Glutamatergic neuron (in vitro differentiated cells): Measurements from ENCODE around the gene ELANE. TPM values are rescaled to one million over a fixed set of nuclear protein-coding genes. Genes with fewer than 3 reads are reported as not detected.

Source experiments
- DNase-seq: peaks from one replicate; pipeline ENCODE4 v3.0.0; 2022
- H3K27ac Mint-ChIP-seq: one replicate; pipeline ENCODE4 v1.8.0; 2020; ENCODE audit warnings: mild to moderate bottlenecking, mixed read lengths, inconsistent platforms; ENCODE audit not compliant: unreplicated experiment
- H3K27me3 Mint-ChIP-seq: one replicate; pipeline ENCODE4 v1.8.0; 2020; ENCODE audit warnings: mild to moderate bottlenecking, moderate library complexity, mixed read lengths, inconsistent platforms; ENCODE audit not compliant: unreplicated experiment
- H3K36me3 Mint-ChIP-seq: one replicate; pipeline ENCODE4 v1.8.0; 2020; ENCODE audit warnings: mild to moderate bottlenecking, mixed read lengths, inconsistent platforms; ENCODE audit not compliant: unreplicated experiment
- H3K4me1 Mint-ChIP-seq: one replicate; pipeline ENCODE4 v1.8.0; 2020; ENCODE audit warnings: mild to moderate bottlenecking, low read depth, mixed read lengths, inconsistent platforms; ENCODE audit not compliant: unreplicated experiment
- H3K4me3 Mint-ChIP-seq: one replicate; pipeline ENCODE4 v1.8.0; 2020; ENCODE audit warnings: mild to moderate bottlenecking, mixed read lengths, inconsistent platforms; ENCODE audit not compliant: unreplicated experiment
- H3K9me3 Mint-ChIP-seq: one replicate; pipeline ENCODE4 v1.8.0; 2020; ENCODE audit warnings: mild to moderate bottlenecking, moderate library complexity, mixed read lengths, inconsistent platforms; ENCODE audit not compliant: unreplicated experiment
- microRNA-seq: library from miRNA; unstranded; fragments of <30 nt; microRNA quantifications from one replicate; pipeline ENCODE4, GENCODE V29; 2020; ENCODE audit not compliant: unreplicated experiment
- total RNA-seq: library from RNA; stranded (reverse); fragmentation: NEBNext Ultra II Directional; extraction: Animal tissue kit (Norgen Biotek cat#: 25700); gene quantifications from one replicate; pipeline ENCODE4 v1.2.1, GENCODE V29; 2021; ENCODE audit not compliant: unreplicated experiment
- TF ChIP-seq, protein P1 (sequence below): fragments of 200-600 bp; sonication (generic); IDR thresholded peaks from one replicate; pipeline ENCODE4 v1.5.0; 2021; ENCODE audit not compliant: partially characterized antibody, unreplicated experiment

Gene ELANE
- total RNA-seq, 1 donor from 2014 or later, result not detected

DNA sequence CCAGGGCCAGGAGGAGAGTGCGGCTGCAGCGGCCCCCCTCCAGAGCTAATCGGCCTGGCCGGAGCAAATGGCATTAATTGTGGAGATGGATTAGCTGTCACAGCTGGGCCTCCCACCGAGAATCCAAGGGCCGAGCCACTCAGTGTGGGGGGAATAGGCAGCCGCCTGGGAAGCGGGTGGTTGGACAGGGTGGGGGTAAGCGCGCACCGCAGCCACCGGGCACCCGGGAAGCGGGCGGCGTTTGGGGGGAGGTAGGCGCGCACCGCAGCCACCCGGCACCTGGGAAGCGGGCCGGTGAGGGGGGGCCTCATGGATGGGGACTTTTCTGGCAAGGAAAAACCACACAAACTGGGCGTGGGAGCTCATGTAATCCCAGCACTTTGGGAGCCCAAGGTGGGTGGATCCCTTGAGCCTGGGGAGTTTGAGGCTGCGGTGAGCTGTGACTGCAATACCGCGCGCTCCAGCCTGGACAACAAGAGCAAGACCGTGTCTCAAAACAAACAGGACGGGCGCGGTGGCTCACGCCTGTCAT lies 51.2 kb downstream of the ELANE start:
- H3K36me3 Mint-ChIP-seq, result no peaks in the 10 kb centered on the region
- peaks cover 12% of the 10 kb centered on the region for H3K4me1 Mint-ChIP-seq
- peak; percentile 77 for DNase-seq
- H3K4me3 Mint-ChIP-seq, result peak overlapping the region; percentile 63
- H3K9me3 Mint-ChIP-seq, result peaks cover 4% of the 10 kb centered on the region
- peaks cover 4% of the 10 kb centered on the region for H3K27me3 Mint-ChIP-seq
- TF ChIP-seq, protein P1, sequence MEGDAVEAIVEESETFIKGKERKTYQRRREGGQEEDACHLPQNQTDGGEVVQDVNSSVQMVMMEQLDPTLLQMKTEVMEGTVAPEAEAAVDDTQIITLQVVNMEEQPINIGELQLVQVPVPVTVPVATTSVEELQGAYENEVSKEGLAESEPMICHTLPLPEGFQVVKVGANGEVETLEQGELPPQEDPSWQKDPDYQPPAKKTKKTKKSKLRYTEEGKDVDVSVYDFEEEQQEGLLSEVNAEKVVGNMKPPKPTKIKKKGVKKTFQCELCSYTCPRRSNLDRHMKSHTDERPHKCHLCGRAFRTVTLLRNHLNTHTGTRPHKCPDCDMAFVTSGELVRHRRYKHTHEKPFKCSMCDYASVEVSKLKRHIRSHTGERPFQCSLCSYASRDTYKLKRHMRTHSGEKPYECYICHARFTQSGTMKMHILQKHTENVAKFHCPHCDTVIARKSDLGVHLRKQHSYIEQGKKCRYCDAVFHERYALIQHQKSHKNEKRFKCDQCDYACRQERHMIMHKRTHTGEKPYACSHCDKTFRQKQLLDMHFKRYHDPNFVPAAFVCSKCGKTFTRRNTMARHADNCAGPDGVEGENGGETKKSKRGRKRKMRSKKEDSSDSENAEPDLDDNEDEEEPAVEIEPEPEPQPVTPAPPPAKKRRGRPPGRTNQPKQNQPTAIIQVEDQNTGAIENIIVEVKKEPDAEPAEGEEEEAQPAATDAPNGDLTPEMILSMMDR, result no peak
- peak overlapping the region; percentile 94 for H3K27ac Mint-ChIP-seq

GRCh38 chr19:904545-904944 lies 52.4 kb downstream of the ELANE start:
- Mint-ChIP-seq H3K9me3 (peaks cover 4% of the 10 kb centered on the region), H3K27me3 (peaks cover 3% of the 10 kb centered on the region), H3K36me3 (no peaks in the 10 kb centered on the region), H3K27ac (peak overlapping the region; percentile 94), H3K4me1 (peaks cover 9% of the 10 kb centered on the region), H3K4me3 (peak overlapping the region; percentile 52)
- no peak for DNase-seq
- TF ChIP-seq, protein P1, result no peak

Small RNA genes lying within 50 kb of the gene (microRNA-seq; reads per million reads assigned to microRNA genes)
- gene MIR3187 (171 reads per million, percentile 79 among the genes with 10 or more reads in this experiment), gene MIR4745 (111 reads per million, percentile 74 among the genes with 10 or more reads in this experiment)

Other genes with a start within 250 kb of the ELANE start
- gene POLRMT, start 218.8 kb upstream of the ELANE start, total RNA-seq, result 79.9 TPM
- gene FGF22, start 212.4 kb upstream of the ELANE start, total RNA-seq, result 1.5 TPM
- 51.7 TPM for gene RNF126, start 189.1 kb upstream of the ELANE start, total RNA-seq
- gene FSTL3, start 175.9 kb upstream of the ELANE start, total RNA-seq, result 10.7 TPM
- 0.78 TPM for gene PRSS57, start 156.9 kb upstream of the ELANE start, total RNA-seq
- 349 TPM for gene PALM, start 143.4 kb upstream of the ELANE start, total RNA-seq
- 1.1 TPM for gene MISP, start 101.2 kb upstream of the ELANE start, total RNA-seq
- 244 TPM for gene PTBP1, start 54.9 kb upstream of the ELANE start, total RNA-seq
- gene PLPPR3, start 30.3 kb upstream of the ELANE start, total RNA-seq, result 392 TPM
- 2.2 TPM for gene AZU1, start 24.5 kb upstream of the ELANE start, total RNA-seq
- not detected for gene PRTN3, start 11.3 kb upstream of the ELANE start, total RNA-seq
- not detected for gene CFD, start 7.4 kb downstream of the ELANE start, total RNA-seq
- 65.0 TPM for gene MED16, start 40.9 kb downstream of the ELANE start, total RNA-seq
- gene RNU6-9, start 41.2 kb downstream of the ELANE start, total RNA-seq, result not detected
- 61.9 TPM for gene R3HDM4, start 60.9 kb downstream of the ELANE start, total RNA-seq
- not detected for gene KISS1R, start 65.0 kb downstream of the ELANE start, total RNA-seq
- gene ARID3A, start 73.7 kb downstream of the ELANE start, total RNA-seq, result 148 TPM
- 52.1 TPM for gene WDR18, start 132.0 kb downstream of the ELANE start, total RNA-seq
- 0.93 TPM for gene GRIN3B, start 148.1 kb downstream of the ELANE start, total RNA-seq
- 222 TPM for gene TMEM259, start 168.8 kb downstream of the ELANE start, total RNA-seq
- not detected for gene RNU6-2, start 169.2 kb downstream of the ELANE start, total RNA-seq
- 117 TPM for gene CNN2, start 174.3 kb downstream of the ELANE start, total RNA-seq
- gene ABCA7, start 187.8 kb downstream of the ELANE start, total RNA-seq, result 110 TPM
- 1.7 TPM for gene ARHGAP45, start 214.9 kb downstream of the ELANE start, total RNA-seq
- gene POLR2E, start 243.1 kb downstream of the ELANE start, total RNA-seq, result 140 TPM